CD4-positive, alpha-beta memory T cell (primary cell): ENCODE results near the gene UNG. TPM values are rescaled to one million over a fixed set of nuclear protein-coding genes. Genes with fewer than 3 reads are reported as not detected.

Experiments
- CTCF ChIA-PET: fragments of 350-600 bp; sonication (Branson Sonifier 250); formaldehyde crosslinking; loops from one replicate; lab custom pipeline; 2021; ENCODE audit warnings: inconsistent platforms; ENCODE audit not compliant: partially characterized antibody; lab: Charles Lee
- POLR2A ChIA-PET: fragments of 350-600 bp; sonication (Branson Sonifier 250); formaldehyde crosslinking; loops from one replicate; lab custom pipeline; 2021; ENCODE audit not compliant: partially characterized antibody; lab: Charles Lee
- DNase-seq, 5 donors: peaks; one replicate each; pipeline versions ENCODE4 v3.0.0 to v3.0.0-alpha.2; 2020 to 2022; ENCODE audit warnings: mixed read lengths in 1 of 5
- H3K27ac ChIP-seq: one replicate; pipeline ENCODE4 v1.7.0; 2013; ENCODE audit warnings: low read depth, low read length
- H3K27me3 ChIP-seq: 2 replicates; pipeline ENCODE4 v1.7.0; 2013; ENCODE audit warnings: mild to moderate bottlenecking, low read length, moderate library complexity; ENCODE audit not compliant: insufficient read depth
- H3K36me3 ChIP-seq: 2 replicates; pipeline ENCODE4 v1.7.0; 2013; ENCODE audit warnings: mild to moderate bottlenecking, low read length, moderate library complexity; ENCODE audit not compliant: insufficient read depth
- H3K4me1 ChIP-seq: 2 replicates; pipeline ENCODE4 v1.7.0; 2013; ENCODE audit warnings: mild to moderate bottlenecking, low read length, moderate library complexity; ENCODE audit not compliant: insufficient read depth
- H3K4me3 ChIP-seq, 2 donors: one replicate each; pipeline ENCODE4 v1.7.0; 2013; ENCODE audit warnings: low read length in 2 of 2, mild to moderate bottlenecking in 1 of 2
- H3K9me3 ChIP-seq, 2 donors: one replicate each; pipeline ENCODE4 v1.7.0; 2013; ENCODE audit warnings: low read length in 2 of 2, control low read depth in 1 of 2; ENCODE audit not compliant: control insufficient read depth in 1 of 2
- H3K27ac Mint-ChIP-seq, 7 donors: one replicate each; pipeline ENCODE4 v1.8.0; 2020 to 2021; ENCODE audit warnings: mixed read lengths in 7 of 7, mild to moderate bottlenecking in 6 of 7, inconsistent platforms in 3 of 7, moderate library complexity in 3 of 7
- H3K27me3 Mint-ChIP-seq, 2 donors: one replicate each; pipeline ENCODE4 v1.8.0; 2020 to 2021; ENCODE audit warnings: mixed read lengths in 2 of 2
- H3K36me3 Mint-ChIP-seq, 2 donors: one replicate each; pipeline ENCODE4 v1.8.0; 2020 to 2021; ENCODE audit warnings: mixed read lengths in 2 of 2, inconsistent platforms in 1 of 2, mild to moderate bottlenecking in 1 of 2
- H3K4me1 Mint-ChIP-seq, 4 donors: one replicate each; pipeline ENCODE4 v1.8.0; 2020 to 2021; ENCODE audit warnings: mixed read lengths in 4 of 4, mild to moderate bottlenecking in 1 of 4
- H3K4me3 Mint-ChIP-seq, 8 donors: one replicate each; pipeline ENCODE4 v1.8.0; 2020 to 2021; ENCODE audit warnings: mixed read lengths in 8 of 8, mild to moderate bottlenecking in 7 of 8, moderate library complexity in 6 of 8, inconsistent platforms in 3 of 8
- H3K9me3 Mint-ChIP-seq, 8 donors: one replicate each; pipeline ENCODE4 v1.8.0; 2020 to 2021; ENCODE audit warnings: mixed read lengths in 8 of 8, mild to moderate bottlenecking in 5 of 8, inconsistent platforms in 3 of 8, moderate library complexity in 1 of 8
- intact Hi-C: fragments of 100-400 bp; cut with micrococcal nuclease; formaldehyde crosslinking; loops from one replicate; pipeline ENCODE4 v1.15.1; 2023
- polyA plus RNA-seq, 2 donors: library from polyadenylated mRNA; unstranded; fragments of 300-500 nt; fragmentation: Illumina TruSeq; gene quantifications; one replicate each; pipeline ENCODE4 v1.2.3, GENCODE V29; 2021
- total RNA-seq, 2 experiments: library from RNA; stranded (reverse); gene quantifications; one replicate each; pipeline ENCODE4 v1.2.3, GENCODE V29; 2021

The UNG gene
- total and polyA plus RNA-seq, 4 experiments from 2014 or later = 18.5 to 47.1 (median 31.3) TPM

GRCh38 chr12:109097140-109097434 is 310 bp upstream of the UNG start:
- no peak for DNase-seq
- Histone ChIP-seq H3K27ac (no peak overlapping the region), H3K36me3 (peaks cover 4% of the 10 kb centered on the region), H3K4me3 (no peak overlapping the region), H3K4me1 (peaks cover 46% of the 10 kb centered on the region), H3K27me3 (no peaks in the 10 kb centered on the region), H3K9me3 (no peaks in the 10 kb centered on the region)
- H3K9me3 Mint-ChIP-seq = no peaks in the 10 kb centered on the region
- H3K4me1 Mint-ChIP-seq = peaks cover 31 to 70% (median 47%) of the 10 kb centered on the region in 4 donors
- intact Hi-C loops = loop anchor here (10.0 kb wide), 1 partner anchor 462 kb away; the partner anchor contains the start of gene SELPLG
- ChIA-PET POLR2A (interaction anchor here (3.9 kb wide), 1 partner anchor 42 kb away, joined by 11 read pairs; no protein-coding TSS in a partner anchor), CTCF (interaction anchor here (1.1 kb wide), 1 partner anchor 480 kb away, joined by 3 read pairs; no protein-coding TSS in a partner anchor)
- peaks cover 8 to 23% of the 10 kb centered on the region in 2 donors for H3K36me3 Mint-ChIP-seq
- H3K27me3 Mint-ChIP-seq = no peaks in the 10 kb centered on the region
- no peak overlapping the region for H3K27ac Mint-ChIP-seq
- H3K4me3 Mint-ChIP-seq = peak overlapping the region in 6 of 8 donors; percentile 29 to 66 (median 34)

GRCh38 chr12:109098183-109098604 is 797 bp downstream of the UNG start:
- POLR2A ChIA-PET = interaction anchor here (0.7 to 3.9 kb wide), 7 partner anchors 10 to 1352 kb away, joined by 3 to 11 read pairs (median 6); partner anchors contain the start of genes ARPC3, ISCU, SART3 and USP30
- Mint-ChIP-seq H3K4me3 (peak overlapping the region; percentile 84 to 93 (median 88)), H3K36me3 (peaks cover 13 to 26% of the 10 kb centered on the region in 2 donors), H3K4me1 (peaks cover 25 to 59% (median 38%) of the 10 kb centered on the region in 4 donors), H3K27me3 (no peaks in the 10 kb centered on the region), H3K27ac (peak overlapping the region; percentile 44 to 92 (median 89)), H3K9me3 (no peaks in the 10 kb centered on the region)
- no peaks in the 10 kb centered on the region for H3K27me3 ChIP-seq
- peak overlapping the region; percentile 81 to 87 for H3K4me3 ChIP-seq
- CTCF ChIA-PET = interaction anchor here (1.2 to 3.5 kb wide), 4 partner anchors 9 to 45 kb away, joined by 3 to 33 read pairs (median 4); partner anchors contain the start of gene USP30
- DNase-seq = no peak
- peak overlapping the region; percentile 64 for H3K27ac ChIP-seq
- intact Hi-C loops = loop anchor here (1.0 to 10.0 kb wide), 3 partner anchors 13 to 583 kb away; partner anchors contain the start of genes FICD and SELPLG
- no peaks in the 10 kb centered on the region for H3K9me3 ChIP-seq
- peaks cover 10% of the 10 kb centered on the region for H3K36me3 ChIP-seq
- H3K4me1 ChIP-seq = peaks cover 35% of the 10 kb centered on the region

GRCh38 chr12:109098651-109099050 is 1.3 kb downstream of the UNG start:
- ChIA-PET POLR2A (interaction anchor here (0.7 to 3.9 kb wide), 10 partner anchors 10 to 1351 kb away, joined by 3 to 11 read pairs (median 6); partner anchors contain the start of genes ARPC3, ISCU, KCTD10 and SART3), CTCF (interaction anchor here (0.6 to 3.5 kb wide), 5 partner anchors 9 to 89 kb away, joined by 3 to 33 read pairs (median 4); partner anchors contain the start of gene USP30)
- no peak for DNase-seq
- peaks cover 22 to 55% (median 34%) of the 10 kb centered on the region in 4 donors for H3K4me1 Mint-ChIP-seq
- Histone ChIP-seq H3K9me3 (no peaks in the 10 kb centered on the region), H3K27ac (peak overlapping the region; percentile 64), H3K36me3 (peaks cover 15% of the 10 kb centered on the region), H3K27me3 (no peaks in the 10 kb centered on the region), H3K4me1 (peaks cover 32% of the 10 kb centered on the region), H3K4me3 (peak overlapping the region; percentile 81 to 87)
- intact Hi-C loops = loop anchor here (1.0 to 10.0 kb wide), 3 partner anchors 13 to 584 kb away; partner anchors contain the start of genes FICD and SELPLG
- peak overlapping the region; percentile 73 to 92 (median 90) for H3K27ac Mint-ChIP-seq
- no peaks in the 10 kb centered on the region for H3K9me3 Mint-ChIP-seq
- peaks cover 16 to 30% of the 10 kb centered on the region in 2 donors for H3K36me3 Mint-ChIP-seq
- H3K27me3 Mint-ChIP-seq = no peaks in the 10 kb centered on the region
- peak overlapping the region; percentile 84 to 93 (median 88) for H3K4me3 Mint-ChIP-seq

GRCh38 chr12:109099431-109100020 is 2.1 kb downstream of the UNG start:
- no peaks in the 10 kb centered on the region for H3K27me3 Mint-ChIP-seq
- peak overlapping the region; percentile 73 to 94 (median 89) for H3K27ac Mint-ChIP-seq
- DNase-seq = peak in 4 of 5 donors; percentile 30 to 46 (median 38)
- H3K4me1 ChIP-seq = peaks cover 30% of the 10 kb centered on the region
- H3K9me3 Mint-ChIP-seq = no peaks in the 10 kb centered on the region
- CTCF ChIA-PET = interaction anchor here (0.6 to 3.5 kb wide), 3 partner anchors 13 to 90 kb away, joined by 3 to 33 read pairs (median 4); partner anchors contain the start of gene USP30
- intact Hi-C loops = loop anchor here (2.0 to 10.0 kb wide), 2 partner anchors 465 to 585 kb away; partner anchors contain the start of genes FICD and SELPLG
- H3K4me3 ChIP-seq = peak overlapping the region in 1 of 2 donors; percentile 24
- peaks cover 22% of the 10 kb centered on the region for H3K36me3 ChIP-seq
- H3K36me3 Mint-ChIP-seq = peaks cover 16 to 36% of the 10 kb centered on the region in 2 donors
- H3K4me1 Mint-ChIP-seq = peaks cover 16 to 46% (median 30%) of the 10 kb centered on the region in 4 donors
- H3K4me3 Mint-ChIP-seq = peak overlapping the region; percentile 84 to 93 (median 88)
- H3K27ac ChIP-seq = peak overlapping the region; percentile 64
- POLR2A ChIA-PET = interaction anchor here (0.8 to 3.9 kb wide), 8 partner anchors 9 to 377 kb away, joined by 3 to 11 read pairs (median 6); partner anchors contain the start of genes KCTD10, SSH1, UBE3B and USP30
- no peaks in the 10 kb centered on the region for H3K9me3 ChIP-seq
- no peaks in the 10 kb centered on the region for H3K27me3 ChIP-seq

GRCh38 chr12:109100741-109101140 is 3.3 kb downstream of the UNG start:
- H3K27me3 ChIP-seq = no peaks in the 10 kb centered on the region
- H3K27me3 Mint-ChIP-seq = no peaks in the 10 kb centered on the region
- H3K36me3 ChIP-seq = peaks cover 34% of the 10 kb centered on the region
- peaks cover 16 to 38% (median 33%) of the 10 kb centered on the region in 4 donors for H3K4me1 Mint-ChIP-seq
- no peaks in the 10 kb centered on the region for H3K9me3 ChIP-seq
- POLR2A ChIA-PET = no interaction called here
- H3K4me3 Mint-ChIP-seq = peak overlapping the region in 2 of 8 donors; percentile 18 to 93
- intact Hi-C loops = no loop called here
- CTCF ChIA-PET = interaction anchor here (0.7 to 3.5 kb wide), 2 partner anchors 12 to 1422 kb away, joined by 3 to 33 read pairs; no protein-coding TSS in a partner anchor
- peaks cover 30% of the 10 kb centered on the region for H3K4me1 ChIP-seq
- H3K27ac Mint-ChIP-seq = peak overlapping the region in 5 of 7 donors; percentile 22 to 81 (median 75)
- DNase-seq = no peak
- no peaks in the 10 kb centered on the region for H3K9me3 Mint-ChIP-seq
- no peak overlapping the region for H3K4me3 ChIP-seq
- peaks cover 23 to 46% of the 10 kb centered on the region in 2 donors for H3K36me3 Mint-ChIP-seq
- H3K27ac ChIP-seq = no peak overlapping the region

GRCh38 chr12:109102491-109102890 is 5.1 kb downstream of the UNG start:
- peaks cover 38% of the 10 kb centered on the region for H3K36me3 ChIP-seq
- no peak for DNase-seq
- CTCF ChIA-PET = interaction anchor here (0.8 to 1.4 kb wide), 3 partner anchors 8 to 152 kb away, joined by 3 to 5 read pairs (median 4); no protein-coding TSS in a partner anchor
- intact Hi-C loops = no loop called here
- peaks cover 27% of the 10 kb centered on the region for H3K4me1 ChIP-seq
- Mint-ChIP-seq H3K36me3 (peaks cover 25 to 59% of the 10 kb centered on the region in 2 donors), H3K9me3 (no peaks in the 10 kb centered on the region), H3K27ac (peak overlapping the region in 2 of 7 donors; percentile 65 to 72), H3K4me3 (no peak overlapping the region), H3K4me1 (peaks cover 16 to 34% (median 30%) of the 10 kb centered on the region in 4 donors), H3K27me3 (no peaks in the 10 kb centered on the region)
- H3K9me3 ChIP-seq = no peaks in the 10 kb centered on the region
- POLR2A ChIA-PET = no interaction called here
- no peak overlapping the region for H3K4me3 ChIP-seq
- H3K27ac ChIP-seq = no peak overlapping the region
- H3K27me3 ChIP-seq = no peaks in the 10 kb centered on the region
